NCI-H1417 (cell line): Measurements from ENCODE around the gene PLIN3.
"Not testable (repeated sequence)": the region's sequence is repeated elsewhere in the genome, so short reads cannot be mapped to it uniquely, and the experiment has no call there.

Experiments
- DNase-seq, 3 experiments: peaks; one replicate each; lab custom pipeline; 2025; lab: John Stamatoyannopoulos, UW

The PLIN3 gene, protein sequence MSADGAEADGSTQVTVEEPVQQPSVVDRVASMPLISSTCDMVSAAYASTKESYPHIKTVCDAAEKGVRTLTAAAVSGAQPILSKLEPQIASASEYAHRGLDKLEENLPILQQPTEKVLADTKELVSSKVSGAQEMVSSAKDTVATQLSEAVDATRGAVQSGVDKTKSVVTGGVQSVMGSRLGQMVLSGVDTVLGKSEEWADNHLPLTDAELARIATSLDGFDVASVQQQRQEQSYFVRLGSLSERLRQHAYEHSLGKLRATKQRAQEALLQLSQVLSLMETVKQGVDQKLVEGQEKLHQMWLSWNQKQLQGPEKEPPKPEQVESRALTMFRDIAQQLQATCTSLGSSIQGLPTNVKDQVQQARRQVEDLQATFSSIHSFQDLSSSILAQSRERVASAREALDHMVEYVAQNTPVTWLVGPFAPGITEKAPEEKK

GRCh38 chr19:4867534-4868285 lies at the start of gene PLIN3:
Gene PLIN3 (minus strand): TSS chr19:4867667. CDS start chr19:4861394, 6,273 bp downstream.
- DNase-seq = peak in 1 of 3 experiments; percentile 48

- no peak for DNase-seq
These were observed 49.0 kb upstream of the PLIN3 start for GRCh38 chr19:4916292-4917082.

GRCh38 chr19:4914736-4915501 lies 47.5 kb upstream of the PLIN3 start:
- DNase-seq = no peak

DNA sequence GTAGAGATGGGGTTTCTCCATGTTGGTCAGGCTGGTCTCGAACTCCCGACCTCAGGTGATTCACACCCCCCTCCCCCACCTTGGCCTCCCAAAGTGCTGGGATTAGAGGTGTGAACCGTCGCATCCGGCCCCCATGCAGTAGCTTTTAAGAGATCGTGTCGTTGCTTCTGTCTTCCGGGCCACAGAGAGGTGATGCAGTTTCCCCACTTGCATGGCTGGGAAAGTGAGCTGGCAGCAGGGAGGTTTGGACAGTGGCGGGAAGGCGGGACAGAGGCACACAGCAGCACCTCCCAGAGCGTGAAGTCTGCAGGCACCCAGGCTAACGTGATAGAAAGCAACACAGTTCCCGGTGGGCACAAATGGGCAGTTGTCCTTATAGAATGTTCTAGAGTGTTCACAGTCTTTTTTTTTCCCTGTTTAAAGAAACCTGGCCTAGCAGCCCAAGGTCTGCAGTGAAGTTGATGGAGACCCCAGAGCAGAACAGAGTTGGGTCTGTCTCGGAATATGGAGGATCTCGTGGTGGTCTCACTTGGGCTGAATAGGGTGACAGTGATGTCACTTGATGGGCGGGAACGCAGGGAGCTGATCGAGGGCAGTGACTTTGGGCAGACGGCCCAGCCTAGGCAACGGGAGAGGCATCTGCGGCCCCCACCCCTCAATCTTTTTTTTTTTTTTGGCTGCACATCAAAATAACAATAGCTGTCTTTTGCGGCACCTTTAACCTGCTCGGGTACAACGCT lies 46.7 kb upstream of the PLIN3 start:
- no peak for DNase-seq

- peak in 2 of 3 experiments; percentile 22 to 56 for DNase-seq
These were observed 44.6 kb upstream of the PLIN3 start for GRCh38 chr19:4911786-4912672.

DNA sequence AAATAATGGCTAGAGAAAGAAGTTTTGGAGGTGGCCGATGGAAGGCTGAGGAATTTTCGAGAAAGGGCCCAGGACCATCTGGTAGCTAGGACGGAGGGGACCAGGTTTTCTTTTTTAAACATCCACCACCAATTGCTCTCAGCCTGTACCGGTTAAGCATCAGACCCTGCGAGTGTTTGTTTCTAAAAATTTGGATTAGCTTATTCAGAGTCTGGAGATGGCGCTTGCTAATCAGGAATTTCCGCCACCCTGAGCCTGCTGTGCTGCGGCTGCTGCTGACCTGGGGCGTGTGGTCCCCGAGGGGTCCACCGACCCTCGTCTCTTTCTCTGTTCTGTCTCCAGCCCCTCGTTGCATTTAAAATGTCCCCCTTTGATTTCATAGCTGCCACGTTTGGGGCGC lies 43.8 kb upstream of the PLIN3 start:
- no peak for DNase-seq

GRCh38 chr19:4910594-4911281 lies 43.3 kb upstream of the PLIN3 start:
- DNase-seq = peak in 1 of 3 experiments; percentile 53

DNA sequence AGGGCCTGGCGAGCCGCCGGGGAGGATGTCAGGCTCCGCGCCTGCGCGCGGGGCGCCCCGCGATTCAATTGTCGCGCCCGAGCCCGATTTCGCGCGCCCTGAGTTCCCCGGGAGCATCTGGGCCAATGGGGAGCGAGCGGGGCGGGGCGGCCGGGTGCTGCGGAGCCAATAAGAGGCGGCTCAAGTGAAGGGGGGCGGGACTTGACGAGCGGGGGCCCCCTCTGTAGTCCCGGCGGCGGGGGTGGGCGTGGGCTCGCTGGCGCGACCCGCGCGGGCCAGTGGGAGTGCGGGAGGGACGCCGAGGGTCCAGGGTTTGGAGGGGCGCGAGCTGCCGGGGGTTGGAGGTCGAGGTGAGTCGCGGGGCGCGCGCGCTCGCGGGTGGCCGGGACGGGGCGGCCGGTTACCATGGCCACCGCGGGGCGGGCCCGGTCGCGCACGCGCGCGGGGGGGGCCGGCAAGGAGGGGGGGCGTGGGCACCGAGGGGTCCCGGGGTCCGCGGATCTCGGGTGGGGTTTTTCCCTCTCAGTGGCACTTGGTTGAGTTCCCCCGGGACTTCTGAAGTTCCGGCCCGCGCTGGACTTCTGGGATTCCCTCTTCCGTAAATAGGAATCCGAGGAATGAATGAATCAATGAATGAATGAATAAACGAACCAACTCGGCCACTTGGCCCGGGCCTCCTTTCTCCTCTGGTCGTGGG lies 42.6 kb upstream of the PLIN3 start:
- peak; percentile 97 to 98 (median 98) for DNase-seq

DNA sequence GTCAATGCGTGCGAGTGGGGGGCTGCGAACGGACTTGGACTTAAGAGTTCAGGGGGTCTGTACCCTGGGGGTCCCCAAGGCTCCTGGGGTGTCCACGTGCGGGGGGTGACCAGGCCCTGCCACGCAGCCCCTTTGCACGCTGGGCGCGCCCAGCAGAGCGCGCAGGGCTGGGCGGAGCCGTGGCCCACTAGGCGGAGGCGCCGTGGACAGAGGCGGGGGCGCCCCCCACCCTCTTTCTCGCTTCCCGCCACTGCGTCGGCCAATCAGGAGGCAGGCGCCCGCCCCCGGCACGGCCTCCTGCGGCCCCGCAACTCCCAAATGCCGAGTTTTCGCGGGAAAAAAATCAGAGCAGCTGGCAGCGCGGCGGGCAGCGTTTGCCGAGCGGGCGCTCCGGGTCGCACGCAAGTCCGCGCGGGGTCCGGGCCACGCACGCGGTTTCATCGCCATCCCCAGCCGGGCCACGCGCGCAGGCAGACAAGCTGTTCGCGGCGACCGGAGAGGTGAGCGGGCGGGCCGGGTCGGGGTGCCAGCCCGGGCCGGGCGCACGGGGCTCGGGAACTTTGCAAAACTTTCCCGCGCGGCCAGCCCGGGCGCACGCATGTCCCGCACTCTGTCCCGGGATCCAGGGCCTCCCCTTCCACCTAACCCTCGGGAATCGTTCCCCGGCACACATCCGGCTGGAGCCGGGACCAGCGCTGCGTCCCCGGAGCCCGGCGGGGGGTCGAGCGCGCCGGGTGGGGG lies 41.9 kb upstream of the PLIN3 start, which contains the start of gene UHRF1:
Gene UHRF1 (plus strand): TSS at position 346 of the 741 bp plus-strand sequence. CDS start 1,385 bp downstream, outside the sequence.
- DNase-seq = peak; percentile 84 to 91 (median 87)

- peak in 1 of 3 experiments; percentile 69 for DNase-seq
These were observed 41.3 kb upstream of the PLIN3 start for GRCh38 chr19:4908781-4909155.

DNA sequence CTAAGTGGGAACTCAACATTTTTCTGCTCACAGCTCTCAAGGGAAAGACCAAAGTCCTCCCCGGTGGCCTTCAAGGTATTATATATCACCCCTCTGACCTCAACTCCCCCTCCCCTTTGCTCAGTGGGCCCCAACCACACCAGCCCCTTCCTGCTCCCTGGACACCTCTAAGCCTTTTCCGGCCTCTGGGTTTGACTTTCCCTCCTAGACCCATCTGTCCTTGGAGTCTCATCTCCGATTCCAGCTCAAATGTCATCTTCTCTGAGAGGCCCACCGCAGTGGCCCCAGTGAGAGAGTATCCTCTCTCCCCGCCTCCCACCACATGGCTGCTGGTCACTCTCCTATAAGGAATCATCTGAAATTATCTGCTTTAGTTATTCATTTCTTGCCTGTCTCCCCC lies 40.9 kb upstream of the PLIN3 start:
- no peak for DNase-seq

GRCh38 chr19:4906963-4907362 lies 39.5 kb upstream of the PLIN3 start:
- no peak for DNase-seq

DNA sequence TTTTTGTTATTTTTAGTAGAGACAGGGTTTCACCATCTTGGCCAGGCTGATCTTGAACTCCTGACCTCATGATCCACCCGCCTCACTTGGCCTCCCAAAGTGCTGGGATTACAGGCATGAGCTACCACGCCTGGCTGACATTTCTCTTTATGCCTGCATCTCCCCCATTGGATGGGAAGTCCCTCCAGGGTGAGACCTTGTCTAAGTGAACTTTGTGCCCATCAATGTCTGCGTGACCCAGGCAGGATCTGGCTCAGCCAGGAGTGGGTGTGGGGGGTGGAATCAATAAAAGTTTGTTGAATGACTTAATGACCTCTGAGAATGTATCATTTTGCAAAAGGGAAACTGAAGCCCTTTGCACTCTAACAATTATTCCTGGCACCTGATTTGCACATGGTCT lies 37.0 kb upstream of the PLIN3 start:
- no peak for DNase-seq

GRCh38 chr19:4902796-4903195 lies 35.3 kb upstream of the PLIN3 start, which contains the start of gene ARRDC5:
Gene ARRDC5 (minus strand): TSS chr19:4902896. CDS start chr19:4902825, 71 bp downstream.
- no peak for DNase-seq

GRCh38 chr19:4900879-4901278 lies 33.4 kb upstream of the PLIN3 start:
- DNase-seq = not testable (repeated sequence)

GRCh38 chr19:4897146-4897545 lies 29.7 kb upstream of the PLIN3 start:
- DNase-seq = peak in 1 of 3 experiments; percentile 60

DNA sequence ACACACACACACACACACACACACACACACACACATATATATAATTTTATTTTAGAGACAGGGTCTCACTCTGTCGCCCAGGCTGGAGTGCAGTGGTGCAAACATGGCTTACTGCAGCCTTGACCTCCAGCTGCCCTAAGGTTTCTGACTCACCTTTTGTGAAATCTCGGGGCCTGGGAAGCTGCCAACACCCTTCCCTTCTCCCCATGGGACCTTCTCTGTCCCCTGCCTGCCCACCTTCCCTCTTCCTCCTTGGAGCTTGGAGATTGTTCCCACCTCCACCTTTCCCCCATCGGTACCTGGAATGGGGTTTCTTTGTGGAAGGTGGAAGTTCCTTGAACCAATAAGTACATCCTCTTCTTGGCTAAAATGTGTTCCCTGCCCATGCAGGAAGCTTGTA lies 28.9 kb upstream of the PLIN3 start:
- DNase-seq = no peak
